Ovary (tissue), 9 donors: ENCODE results near the gene NXNL2. TPM values are rescaled to one million over a fixed set of nuclear protein-coding genes. Genes with fewer than 3 reads are reported as not detected.

Source experiments
- DNase-seq, 5 donors: peaks; one replicate each; pipeline ENCODE4 v3.0.0-alpha.2; 2019 to 2020
- H3K27ac ChIP-seq, 2 donors: fragments of 200-600 bp; one replicate each; pipeline versions ENCODE4 v1.5.1 to v1.8.0; 2019 to 2022
- H3K27me3 ChIP-seq: fragments of 200-600 bp; one replicate; pipeline ENCODE4 v1.8.0; 2022
- H3K36me3 ChIP-seq: fragments of 200-600 bp; sonication (generic); one replicate; pipeline ENCODE4 v1.5.1; 2019
- H3K4me1 ChIP-seq: one replicate; pipeline ENCODE4 v1.8.1; 2013; ENCODE audit warnings: mild to moderate bottlenecking, moderate library complexity; ENCODE audit not compliant: insufficient read depth
- H3K4me3 ChIP-seq: fragments of 200-600 bp; sonication (generic); one replicate; pipeline ENCODE4 v1.5.1; 2017
- H3K9me3 ChIP-seq, 2 donors: fragments of 200-600 bp in 1 of 2; sonication (generic) in 1 of 2; one replicate each; pipeline versions ENCODE4 v1.5.1 to v1.8.1; 2013 to 2019; ENCODE audit warnings: mild to moderate bottlenecking in 1 of 2, moderate library complexity in 1 of 2
- CTCF ChIP-seq, 3 donors: fragments of 450-650 bp in 2 of 3; fragments of 200-600 bp in 1 of 3; IDR thresholded peaks; one replicate each; pipeline versions ENCODE4 v1.5.1 to v1.8.0; 2016 to 2022; ENCODE audit warnings: antibody characterized with exemption in 3 of 3, mild to moderate bottlenecking in 1 of 3
- EP300 ChIP-seq: sonication (generic); formaldehyde crosslinking; IDR thresholded peaks from one replicate; pipeline ENCODE4 v1.6.1; 2017; ENCODE audit warnings: antibody characterized with exemption
- POLR2A ChIP-seq: fragments of 450-650 bp; IDR thresholded peaks from one replicate; pipeline ENCODE4 v1.6.1; 2017; ENCODE audit warnings: antibody characterized with exemption, mild to moderate bottlenecking, moderate library complexity
- WGBS, 3 donors: extraction: QIAGEN DNeasy Blood & Tissue Kit in 1 of 3; methylation state at CpG; one replicate each; pipeline versions ENCODE4 v1.1.5 to v1.1.7; 2013 to 2017; 5-methylcytosine and 5-hydroxymethylcytosine counted together
- intact Hi-C, 4 donors: fragments of 100-400 bp; cut with DNase I; formaldehyde crosslinking; loops; one replicate each; pipeline versions ENCODE4 v1.11.0 to v1.15.1; 2022 to 2023
- polyA plus RNA-seq, 2 donors: library from polyadenylated mRNA; stranded (reverse); fragments of 200-250 nt in 1 of 2; fragments of 350-450 nt in 1 of 2; fragmentation: Illumina TruSeq in 1 of 2; extraction: RNeasy Lipid Tissue Mini Kit (QIAGEN cat#74804) in 1 of 2; gene quantifications; one replicate each; pipeline ENCODE4 v1.2.3, GENCODE V29; 2013 to 2014
- total RNA-seq, 7 donors: library from RNA; depleted of rRNA in 2 of 7; stranded (reverse); fragments of >200 nt in 2 of 7; fragmentation: NEBNext Ultra II Directional in 3 of 7; extraction: Animal tissue kit (Norgen Biotek cat#: 25700) in 3 of 7; gene quantifications; one replicate each; pipeline versions ENCODE4 v1.1.0 to v1.2.4, GENCODE V29; 2016 to 2023
- donor health status: DM: no; HTN: no; CAD: no; lungs with moderate emphysema.
- donor health status: DM: no; HTN: no; CAD: no.
- donor health status: Bipolar disorder and iron deficiency.
- donor health status: DM: yes; HTN: yes; CAD: no.
- donor health status: DM: no; HTN: no; CAD: no.
- donor health status: DM: yes; HTN: yes; CAD: no.

Gene NXNL2
- total and polyA plus RNA-seq, 9 donors = 1.9 to 52.4 (median 4.3) TPM

- Histone ChIP-seq H3K4me1 (no peaks in the 10 kb centered on the region), H3K9me3 (no peaks in the 10 kb centered on the region), H3K36me3 (no peaks in the 10 kb centered on the region), H3K27me3 (no peaks in the 10 kb centered on the region), H3K4me3 (no peak overlapping the region), H3K27ac (no peak overlapping the region)
- DNase-seq = no peak
- WGBS, 3 donors = 92 to 95% (median 93%) methylated on average over 3 of the region's 3 CpGs
- TF ChIP-seq EP300 (no peak), POLR2A (no peak), CTCF (IDR thresholded peaks at IDR 0.05) (no peak)
- intact Hi-C loops = no loop called here
These were observed 32.9 kb downstream of the NXNL2 start for GRCh38 chr9:88567870-88568269.

GRCh38 chr9:88571419-88571818 lies 36.4 kb downstream of the NXNL2 start:
- Histone ChIP-seq H3K36me3 (no peaks in the 10 kb centered on the region), H3K27ac (no peak overlapping the region), H3K4me3 (no peak overlapping the region), H3K27me3 (no peaks in the 10 kb centered on the region), H3K9me3 (no peaks in the 10 kb centered on the region), H3K4me1 (no peaks in the 10 kb centered on the region)
- intact Hi-C loops = loop anchor here in 3 of 4 donors (10.0 kb wide), 2 partner anchors 467 to 497 kb away; no protein-coding TSS in a partner anchor
- TF ChIP-seq CTCF (IDR thresholded peaks at IDR 0.05) = no peak
- no peak for TF ChIP-seq POLR2A
- no peak for TF ChIP-seq EP300
- WGBS, 3 donors = 83 to 87% (median 87%) methylated on average over 5 of the region's 5 CpGs
- no peak for DNase-seq

GRCh38 chr9:88572684-88573083 lies 37.7 kb downstream of the NXNL2 start:
- Histone ChIP-seq H3K36me3 (no peaks in the 10 kb centered on the region), H3K4me1 (no peaks in the 10 kb centered on the region), H3K4me3 (no peak overlapping the region), H3K27ac (no peak overlapping the region), H3K27me3 (no peaks in the 10 kb centered on the region), H3K9me3 (no peaks in the 10 kb centered on the region)
- TF ChIP-seq EP300 (no peak), CTCF (IDR thresholded peaks at IDR 0.05) (no peak), POLR2A (no peak)
- 92 to 97% (median 95%) methylated on average over 7 of the region's 7 CpGs for WGBS, 3 donors
- intact Hi-C loops = loop anchor here in 3 of 4 donors (10.0 kb wide), 2 partner anchors 468 to 498 kb away; no protein-coding TSS in a partner anchor
- no peak for DNase-seq

GRCh38 chr9:88574953-88575352 lies 40.0 kb downstream of the NXNL2 start:
- 12 to 18% (median 14%) methylated on average over 7 of the region's 7 CpGs for WGBS, 3 donors
- Histone ChIP-seq H3K27ac (no peak overlapping the region), H3K9me3 (no peaks in the 10 kb centered on the region), H3K27me3 (no peaks in the 10 kb centered on the region), H3K36me3 (no peaks in the 10 kb centered on the region), H3K4me3 (no peak overlapping the region), H3K4me1 (no peaks in the 10 kb centered on the region)
- intact Hi-C loops = loop anchor here in 3 of 4 donors (10.0 kb wide), 2 partner anchors 470 to 500 kb away; no protein-coding TSS in a partner anchor
- TF ChIP-seq EP300 = no peak
- no peak for TF ChIP-seq POLR2A
- TF ChIP-seq CTCF (IDR thresholded peaks at IDR 0.05) = no peak
- DNase-seq = peak in 1 of 5 donors; percentile 21
